HG03135 (cell line): ENCODE measurements around the gene KLHDC9.
"Not testable (repeated sequence)": the region's sequence is repeated elsewhere in the genome, so short reads cannot be mapped to it uniquely, and the experiment has no call there.

Experiments used
- ATAC-seq: cut with Tn5 transposase; IDR thresholded peaks from one replicate; pipeline ENCODE4 v1.9.1; 2021; ENCODE audit warnings: mild to moderate bottlenecking, moderate library complexity; ENCODE audit not compliant: unreplicated experiment

KLHDC9 gene, protein sequence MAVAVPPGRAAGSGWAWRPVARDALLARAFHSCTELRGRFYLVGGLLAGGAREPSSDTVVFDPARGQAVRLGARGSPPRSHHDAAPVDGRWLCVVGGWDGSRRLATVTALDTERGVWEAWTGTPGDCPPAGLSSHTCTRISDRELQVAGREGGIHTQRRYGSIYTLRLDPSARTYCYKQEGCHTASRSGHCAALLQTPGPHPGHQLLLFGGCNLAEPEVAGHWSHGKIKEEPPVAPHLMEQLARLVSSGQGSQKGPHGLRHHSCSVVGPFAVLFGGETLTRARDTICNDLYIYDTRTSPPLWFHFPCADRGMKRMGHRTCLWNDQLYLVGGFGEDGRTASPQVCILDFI

GRCh38 chr1:161098210-161099068 is at the start of gene KLHDC9:
KLHDC9 (plus strand) TSS chr1:161098361; CDS start chr1:161098536, 175 bp downstream.
- peak; percentile 63 for ATAC-seq

DNA sequence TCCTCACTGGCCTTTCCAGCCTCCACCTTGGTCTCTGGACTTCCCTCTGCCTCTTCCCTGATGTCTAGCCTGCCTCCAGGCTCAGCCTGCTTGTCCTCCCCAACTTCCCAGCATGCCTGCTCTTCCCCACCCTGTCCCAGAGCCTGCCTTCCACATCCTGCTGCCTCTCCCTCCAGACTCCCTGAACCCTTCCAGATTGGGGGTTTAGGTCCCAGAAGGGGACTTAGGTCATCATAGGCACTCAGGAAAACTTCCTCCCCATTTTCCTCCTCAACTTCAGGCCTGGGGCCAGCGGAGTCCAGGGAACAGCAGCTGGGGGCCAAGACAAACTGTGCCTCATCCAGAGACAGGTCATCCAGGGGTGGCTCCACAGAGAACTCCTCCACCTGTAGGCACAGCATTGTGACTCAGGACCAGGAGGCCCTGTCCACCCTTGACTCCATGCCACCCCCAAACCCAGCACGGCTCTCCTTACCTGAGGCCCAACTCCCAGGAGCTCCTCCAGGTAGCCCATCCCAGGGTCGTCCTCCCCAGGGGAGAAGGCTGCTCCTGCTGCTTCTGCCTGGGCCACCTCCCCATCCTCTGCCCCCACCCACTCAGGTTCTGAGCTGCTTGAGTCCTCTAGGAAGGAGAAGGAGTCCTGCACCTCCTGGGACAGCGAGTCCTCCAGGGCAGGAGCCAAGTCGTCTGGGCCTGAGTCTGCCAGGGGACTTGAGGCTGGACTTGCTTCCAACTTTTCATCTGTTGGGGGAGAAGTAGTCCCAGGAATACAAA is 49.0 kb upstream of the KLHDC9 start:
- ATAC-seq, result no peak

DNA sequence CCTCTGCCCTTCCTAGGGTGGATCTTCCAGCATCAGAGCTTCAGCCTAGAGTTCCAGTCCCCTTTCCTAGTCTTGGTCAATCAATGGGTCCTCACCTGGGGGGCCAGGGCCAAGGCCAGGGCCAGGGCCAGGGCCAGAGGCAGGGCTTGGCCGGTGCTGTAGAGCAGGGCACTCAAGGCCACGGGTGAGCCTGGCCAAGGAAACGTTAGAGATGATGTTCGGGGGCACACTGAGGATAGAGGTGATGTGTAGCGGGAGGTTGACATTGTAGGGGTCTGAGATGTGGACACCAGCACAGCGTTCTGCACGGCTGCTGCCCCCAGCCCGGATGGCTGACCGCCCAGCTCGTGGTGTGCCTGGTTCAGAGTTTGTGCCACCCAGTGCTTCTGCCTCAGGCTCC is 46.9 kb upstream of the KLHDC9 start:
- no peak for ATAC-seq

DNA sequence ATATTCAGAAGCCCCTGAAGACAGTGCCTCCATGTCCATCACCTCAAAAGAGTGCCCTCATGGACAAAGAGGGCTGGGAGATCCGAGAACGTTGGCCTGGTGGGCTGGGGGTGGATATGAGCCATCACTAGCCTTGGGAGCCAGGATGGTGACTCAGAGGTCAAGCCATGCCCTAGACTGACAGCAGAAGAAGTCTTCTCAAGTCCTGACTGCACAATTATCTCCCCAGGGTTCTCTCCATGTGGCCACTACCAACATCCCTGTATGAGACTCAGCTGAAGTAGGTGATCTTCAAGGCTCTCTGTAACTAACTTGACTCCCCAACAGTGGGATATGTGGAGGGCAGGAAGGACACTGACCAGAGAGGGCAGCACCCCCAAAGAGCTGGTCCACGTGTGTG is 45.3 kb upstream of the KLHDC9 start:
- no peak for ATAC-seq

DNA sequence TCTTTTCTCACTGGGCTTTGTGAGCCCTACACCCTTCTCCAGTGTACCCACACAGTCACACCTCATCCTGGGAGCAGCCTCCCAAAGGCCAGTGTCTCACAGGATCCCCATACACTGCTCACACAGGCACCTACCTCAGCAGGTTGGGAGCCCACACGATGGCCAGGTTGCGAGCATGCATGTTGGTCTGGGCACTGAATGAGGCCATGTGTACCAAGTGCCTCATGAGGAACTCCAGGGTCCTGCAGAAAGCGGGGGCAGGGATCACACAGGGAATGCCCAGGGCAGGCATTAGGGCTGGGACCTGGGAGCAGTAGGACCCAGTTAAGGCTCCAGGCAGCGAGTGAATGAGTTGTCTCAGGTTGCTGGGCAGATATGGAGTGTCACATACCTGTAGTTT is 43.9 kb upstream of the KLHDC9 start:
- no peak for ATAC-seq

DNA sequence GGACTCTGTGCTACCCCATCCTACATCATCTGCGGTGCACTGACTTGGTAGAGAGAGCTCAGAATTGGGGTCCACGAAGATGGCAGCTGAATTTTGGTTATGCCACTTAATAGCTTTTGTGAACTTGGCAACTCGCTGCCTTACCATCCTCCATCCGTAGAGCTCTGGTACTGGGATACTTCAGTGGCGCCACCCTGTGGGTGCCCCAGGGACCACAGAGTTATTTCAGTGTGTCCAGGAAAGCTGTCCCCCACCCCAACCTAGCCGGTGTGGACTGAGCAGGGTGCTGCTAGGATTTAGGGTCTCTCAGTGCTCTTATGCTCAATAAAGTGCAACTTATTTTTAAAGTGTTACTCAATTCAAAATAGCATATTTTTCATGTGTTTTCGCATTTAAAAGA is 43.4 kb upstream of the KLHDC9 start:
- ATAC-seq, result no peak

- no peak for ATAC-seq
These were observed 38.9 kb upstream of the KLHDC9 start for GRCh38 chr1:161059293-161059692.

DNA sequence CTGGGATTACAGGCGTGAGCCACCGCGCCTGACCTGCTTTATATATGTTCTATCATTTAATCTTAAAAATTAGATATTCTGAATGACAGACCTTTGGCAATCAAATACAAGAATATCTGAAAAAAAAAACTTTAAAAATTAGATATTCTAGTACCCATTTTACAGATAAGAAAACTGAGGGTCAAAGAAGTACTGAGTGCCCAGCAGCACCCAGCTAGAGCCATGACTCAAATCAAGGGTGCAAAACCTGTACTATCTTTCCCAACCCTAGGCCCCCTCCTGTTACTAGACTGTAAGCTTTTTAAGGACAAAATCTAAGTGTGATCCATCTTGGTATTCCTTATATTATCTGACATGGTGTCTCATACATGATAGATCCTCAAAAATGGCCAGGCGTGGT is 36.7 kb upstream of the KLHDC9 start:
- no peak for ATAC-seq

- ATAC-seq, result not testable (repeated sequence)
These were observed 34.2 kb upstream of the KLHDC9 start for GRCh38 chr1:161063936-161064335.

GRCh38 chr1:161065681-161066080 is 32.5 kb upstream of the KLHDC9 start:
- ATAC-seq, result not testable (repeated sequence)

DNA sequence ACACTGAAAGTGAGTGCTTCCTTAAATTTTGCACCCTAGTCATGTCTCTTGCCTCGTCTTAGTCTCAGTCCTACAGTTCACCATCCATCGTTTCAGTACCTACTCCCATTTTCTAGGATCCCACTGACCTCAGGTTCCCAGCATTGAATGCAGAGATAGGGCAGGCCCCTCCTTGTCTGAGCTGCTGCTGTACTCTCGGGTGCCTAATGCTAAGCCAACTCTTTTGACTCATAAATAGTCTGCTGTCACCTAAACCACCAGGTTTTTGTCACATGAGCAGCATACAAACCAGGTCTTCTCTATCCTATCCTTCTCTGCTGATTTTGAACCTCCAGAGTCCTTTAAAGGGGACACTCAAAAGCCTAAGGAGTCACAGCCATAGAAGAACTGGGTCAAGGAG is 31.5 kb upstream of the KLHDC9 start:
- no peak for ATAC-seq

DNA sequence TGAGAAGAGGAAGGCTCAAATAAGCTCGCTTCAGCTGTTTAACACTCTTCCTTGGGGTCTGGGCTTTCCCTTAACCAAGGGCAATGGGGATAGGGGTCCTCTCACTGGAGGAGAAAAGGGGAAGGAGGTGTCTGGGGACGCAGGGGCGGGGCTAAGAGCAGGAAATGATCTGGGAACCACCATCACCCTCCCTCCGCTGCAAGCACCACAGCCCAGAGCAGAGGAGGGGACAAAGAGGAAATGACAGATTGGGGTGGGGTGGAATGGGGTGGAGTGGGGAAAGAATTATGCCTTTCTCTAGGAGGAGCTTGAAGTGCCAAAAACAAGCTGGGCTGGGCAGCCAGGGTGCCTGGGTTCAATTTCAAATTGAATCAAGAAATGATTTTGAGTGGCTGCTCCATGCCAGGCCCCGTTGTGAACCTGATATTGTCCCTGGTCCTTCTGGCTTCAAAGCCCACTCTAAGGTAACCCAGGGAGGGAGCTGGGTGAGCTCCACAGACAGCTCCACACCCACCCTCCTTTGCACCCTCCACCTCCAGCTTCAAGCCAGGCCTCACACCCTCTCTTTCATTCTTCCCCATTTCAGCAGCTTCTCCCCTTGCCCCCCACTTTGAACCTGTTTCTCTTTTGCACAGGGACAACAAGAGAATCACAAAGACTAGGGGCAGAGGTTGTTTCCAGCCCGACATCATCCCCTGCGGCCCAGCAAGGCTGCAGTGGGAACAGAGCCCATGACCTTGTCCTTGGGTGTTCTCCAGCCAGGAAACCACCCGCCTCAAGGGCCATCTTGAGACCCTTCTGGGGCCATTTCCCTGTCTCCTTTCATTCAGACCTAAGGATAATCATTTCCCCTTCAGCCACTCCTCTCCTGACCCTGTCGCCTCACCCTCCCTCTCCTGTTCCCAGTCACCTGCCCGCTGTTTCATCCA is 29.6 kb upstream of the KLHDC9 start:
- ATAC-seq, result peak; percentile 50

GRCh38 chr1:161069241-161069640 is 28.9 kb upstream of the KLHDC9 start:
- no peak for ATAC-seq

DNA sequence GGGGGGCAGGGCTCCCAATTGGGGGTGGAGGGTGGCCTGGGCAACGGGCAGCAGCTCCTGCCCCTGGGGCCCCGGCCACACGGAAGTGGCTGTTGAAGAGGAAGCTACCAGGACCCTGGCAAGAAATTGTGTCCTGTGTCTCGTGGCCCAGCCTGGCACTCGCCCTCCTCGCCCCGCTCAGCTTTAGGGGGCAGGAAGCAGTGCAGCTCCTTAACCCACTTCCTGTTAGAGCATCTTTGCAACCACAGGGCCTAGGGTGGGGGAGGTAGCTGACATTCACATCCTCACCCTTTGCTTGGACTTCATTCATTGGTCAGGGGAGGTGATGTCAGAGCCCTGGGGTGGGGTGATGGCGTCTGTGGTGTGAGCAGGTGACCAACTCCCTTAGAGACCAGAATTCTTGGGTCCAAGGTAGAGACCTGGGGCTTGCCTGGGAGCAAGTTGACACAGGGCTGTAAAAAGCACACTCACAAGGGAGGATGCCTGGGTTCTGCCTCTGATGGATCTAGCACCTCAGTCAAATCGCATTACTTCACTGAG is 28.4 kb upstream of the KLHDC9 start, which contains the start of gene ARHGAP30:
ARHGAP30 (minus strand) TSS at position 161 of the 540 bp plus-strand sequence. CDS start 267 bp downstream, outside the sequence.
- peak; percentile 79 for ATAC-seq

DNA sequence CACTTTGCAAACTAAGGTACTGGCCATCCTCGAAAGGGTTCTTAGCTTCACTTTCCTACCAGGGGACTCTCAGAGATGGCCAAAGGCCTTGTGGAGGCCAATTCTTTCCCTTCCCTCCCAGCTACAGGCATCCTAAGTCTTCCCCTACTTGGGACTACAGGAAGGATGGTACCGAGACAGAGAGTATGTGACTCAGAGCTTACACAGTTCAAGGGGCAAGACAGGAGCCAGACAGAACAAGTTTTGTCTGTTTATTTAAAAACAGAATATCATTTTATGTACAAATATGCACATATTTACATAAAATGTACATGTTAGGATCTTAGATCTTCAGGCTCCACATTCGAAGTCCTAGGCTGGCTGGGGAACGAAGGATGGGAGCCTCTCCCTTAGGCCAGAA is 27.4 kb upstream of the KLHDC9 start:
- no peak for ATAC-seq

DNA sequence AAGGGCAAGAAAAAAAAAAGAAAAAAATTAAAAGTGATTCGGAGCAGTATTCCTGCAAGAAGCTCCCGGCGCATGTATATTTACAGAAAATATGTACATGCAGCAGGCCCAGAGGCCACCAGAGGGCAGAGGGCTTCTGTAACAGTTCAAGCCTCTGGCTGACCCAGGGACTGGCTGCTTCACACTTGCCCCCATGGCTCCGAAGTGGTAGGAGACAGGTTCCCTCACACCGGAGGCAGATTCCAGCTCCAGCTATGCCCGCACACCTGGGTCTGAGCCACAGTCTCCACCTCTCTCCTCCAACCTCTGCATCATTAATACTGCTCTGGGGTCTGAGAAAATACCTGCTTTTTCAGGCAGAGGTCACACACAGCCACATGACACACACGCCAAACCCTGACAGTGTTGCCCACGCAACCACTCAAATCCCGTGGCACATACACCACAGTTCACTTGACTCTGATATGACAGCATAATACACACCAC is 26.2 kb upstream of the KLHDC9 start:
- ATAC-seq, result no peak

- no peak for ATAC-seq
These were observed 25.3 kb upstream of the KLHDC9 start for GRCh38 chr1:161072751-161073449.

GRCh38 chr1:161073474-161074121 is 24.6 kb upstream of the KLHDC9 start:
- ATAC-seq, result no peak
